ENCODE results near the gene TMEM178B. TPM values are rescaled to one million over a fixed set of nuclear protein-coding genes. Genes with fewer than 3 reads are reported as not detected.

TMEM178B gene
- not detected in 2 replicates for total RNA-seq (2011; cell fraction: chromatin; rRNA removed; ENCODE audit: low replicate concordance)
- total RNA-seq (2011; cell fraction: nucleolus; rRNA removed) = not detected in 2 replicates
- not detected in 2 replicates for total RNA-seq (2011; cell fraction: nucleoplasm; rRNA removed)
- total RNA-seq (2014; rRNA removed) (not detected in 2 replicates), total RNA-seq (2014; rRNA removed; fragmentation: Illumina TruSeq; extraction: Trizol) (under 0.01 TPM in 1 of 2 replicates, not detected in the other), total RNA-seq (2015; rRNA removed; fragmentation: Illumina TruSeq; extraction: Trizol) (0.04 TPM in 1 of 2 replicates, not detected in the other), total RNA-seq (2021) (0.02 TPM in 1 of 2 replicates, not detected in the other), polyA plus RNA-seq (2011; rRNA removed) (0.01 and 0.03 TPM in 2 replicates), polyA plus RNA-seq (2014; fragmentation: Illumina TruSeq; extraction: Trizol) (0.03 TPM in 1 of 2 replicates, not detected in the other), polyA plus RNA-seq (2014; fragmentation: Nextera tagmentation; extraction: Ambion mirVana) (not detected), polyA plus RNA-seq (2014; rRNA removed) (0.01 and 0.03 TPM in 2 replicates), polyA minus RNA-seq (2011; rRNA and poly(A)+ RNA removed) (0.04 and 0.06 TPM in 2 replicates), Bru-seq, nascent RNA (percentile 15 among the genes with signal in this experiment), BruChase-seq, experiment 1, labeled RNA remaining after a 2-hour chase (percentile 16 among the genes with signal in this experiment), BruChase-seq, experiment 2, labeled RNA remaining after a 6-hour chase (percentile 16 among the genes with signal in this experiment)
- 0.01 TPM in 2 replicates for polyA plus RNA-seq (2011; cell fraction: cytosol; rRNA removed)
- polyA plus RNA-seq (2011; cell fraction: nucleus; rRNA removed) = 0.01 and 0.04 TPM in 2 replicates
- 0.01 and 0.06 TPM in 2 replicates for polyA plus RNA-seq (2012)
- polyA minus RNA-seq (2011; cell fraction: cytosol; rRNA and poly(A)+ RNA removed) = not detected in 2 replicates
- under 0.01 and 0.11 TPM in 2 replicates for polyA minus RNA-seq (2011; cell fraction: nucleus; rRNA and poly(A)+ RNA removed)
- long read RNA-seq, experiment 1 = 0 reads
- long read RNA-seq, experiment 2 = 0 reads
- long read RNA-seq, experiment 3 = 0 reads

DNA sequence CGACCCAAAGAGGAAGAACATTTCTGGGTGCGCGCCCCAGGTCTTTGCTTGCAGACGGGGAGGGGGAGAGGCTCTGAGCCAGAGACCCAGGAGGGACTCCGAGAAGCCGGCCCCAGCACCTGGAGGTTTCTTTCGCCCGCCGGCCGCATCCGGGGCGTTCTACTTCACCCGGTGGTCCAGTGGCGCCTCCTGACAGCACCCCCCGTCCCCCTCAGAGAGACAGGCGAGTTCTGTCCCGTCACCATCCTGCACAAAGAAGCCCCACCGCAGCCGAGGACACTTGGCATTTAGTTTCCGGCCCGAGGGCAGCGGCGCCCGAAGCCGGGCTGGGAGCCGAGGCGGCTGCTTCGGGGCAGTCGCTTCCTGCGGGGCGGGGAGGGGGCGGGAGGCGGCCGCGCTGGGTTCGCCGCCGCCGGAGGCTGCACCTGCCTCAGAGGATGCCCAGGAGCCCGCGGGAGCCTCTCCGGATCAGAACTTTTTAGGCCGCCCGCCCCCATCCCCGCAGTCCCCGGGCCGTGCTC lies at the start of gene TMEM178B:
Gene TMEM178B (plus strand): TSS at position 424 of the 521 bp plus-strand sequence.
- no peak within 1 kb of the TSS for H3K4me2 ChIP-seq (ENCODE audit: insufficient read depth, low read length)
- ChIA-PET CTCF (ENCODE audit: low intra/inter-chr PET ratio) (no interaction called here), POLR2A (no interaction called here)
- H3K36me3 ChIP-seq (ENCODE audit: control insufficient read depth, insufficient read depth, low read length) = no peaks in the 10 kb centered on the region
- no TSS peak for BruUV-seq (replicated peaks)
- ATAC-seq (no peak), DNase-seq (ENCODE audit: extremely low read depth in 1 of 4, low spot score in 3 of 4) (no peak), FAIRE-seq (no peak)
- H2AFZ ChIP-seq (ENCODE audit: low read depth, low read length) = no peak within 1 kb of the TSS
- intact Hi-C loops (cut with micrococcal nuclease) = loop anchor here (5.0 to 10.0 kb wide), 2 partner anchors 459 to 581 kb away; no protein-coding TSS in a partner anchor
- H3K9me3 ChIP-seq (replicated peaks; ENCODE audit: control insufficient read depth, insufficient read depth, low read depth, low read length) = no peaks in the 10 kb centered on the region
- H3K9ac ChIP-seq (ENCODE audit: insufficient read depth in 1 of 2, low read depth in 2 of 2, low read length in 2 of 2) = no peak within 1 kb of the TSS
- TF ChIP-seq SMC3 (conservative IDR thresholded peaks at IDR 0.05; ENCODE audit: insufficient read depth, low read depth, low read length) (no peak), CREB1 (IDR thresholded peaks at IDR 0.05) (no peak), CREB1 (CRISPR knock-in tag; IDR thresholded peaks at IDR 0.05) (no peak), ZNF57 (CRISPR knock-in tag; IDR thresholded peaks at IDR 0.05) (no peak), RFX5 (IDR thresholded peaks at IDR 0.05; ENCODE audit: low read depth, low read length) (no peak), ASH1L (IDR thresholded peaks at IDR 0.05; ENCODE audit: borderline replicate concordance, low read depth, partially characterized antibody) (no peak), PTTG1 (tag; IDR thresholded peaks at IDR 0.05; ENCODE audit: low read depth) (no peak), THAP7 (CRISPR knock-in tag; IDR thresholded peaks at IDR 0.05) (no peak), KLF13 (tag; IDR thresholded peaks at IDR 0.05; ENCODE audit: borderline replicate concordance, low read depth) (no peak), NEUROD1 (IDR thresholded peaks at IDR 0.05; ENCODE audit: borderline replicate concordance, low read depth, low read length, partially characterized antibody) (no peak), NCOA1 (IDR thresholded peaks at IDR 0.05; ENCODE audit: low read depth) (no peak)
- TF ChIP-seq, protein P1, sequence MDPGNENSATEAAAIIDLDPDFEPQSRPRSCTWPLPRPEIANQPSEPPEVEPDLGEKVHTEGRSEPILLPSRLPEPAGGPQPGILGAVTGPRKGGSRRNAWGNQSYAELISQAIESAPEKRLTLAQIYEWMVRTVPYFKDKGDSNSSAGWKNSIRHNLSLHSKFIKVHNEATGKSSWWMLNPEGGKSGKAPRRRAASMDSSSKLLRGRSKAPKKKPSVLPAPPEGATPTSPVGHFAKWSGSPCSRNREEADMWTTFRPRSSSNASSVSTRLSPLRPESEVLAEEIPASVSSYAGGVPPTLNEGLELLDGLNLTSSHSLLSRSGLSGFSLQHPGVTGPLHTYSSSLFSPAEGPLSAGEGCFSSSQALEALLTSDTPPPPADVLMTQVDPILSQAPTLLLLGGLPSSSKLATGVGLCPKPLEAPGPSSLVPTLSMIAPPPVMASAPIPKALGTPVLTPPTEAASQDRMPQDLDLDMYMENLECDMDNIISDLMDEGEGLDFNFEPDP (CRISPR knock-in tag; IDR thresholded peaks at IDR 0.05) = no peak
- H3K79me2 ChIP-seq (ENCODE audit: control insufficient read depth, insufficient read depth, low read length) = no peaks in the 10 kb centered on the region
- no peaks in the 10 kb centered on the region; the same call in 1 of the 2 replicates for H4K20me1 ChIP-seq (replicated peaks; ENCODE audit: control insufficient read depth, insufficient read depth, low read length)
- WGBS (ENCODE audit: insufficient coverage, low coverage, missing lambda C conversion rate) = 5% methylated on average over 27 of the region's 47 CpGs
- H3K9me1 ChIP-seq (ENCODE audit: control insufficient read depth, insufficient read depth, low read length) = no peaks in the 10 kb centered on the region
- in situ Hi-C loops (cut with MboI) = no loop called here
- peaks cover 52 to 60% of the 10 kb centered on the region in 2 experiments for H3K27me3 ChIP-seq (ENCODE audit: control insufficient read depth in 2 of 2, insufficient read depth in 2 of 2, low read length in 2 of 2)
- peaks cover 0 to 31% of the 10 kb centered on the region in 2 experiments; a peak in 2 of 5 replicates for H3K4me1 ChIP-seq (replicated peaks in 1 of 2; ENCODE audit: control insufficient read depth in 2 of 2, insufficient read depth in 2 of 2, low read length in 2 of 2)
- H3K4me3 ChIP-seq = no peak within 1 kb of the TSS
- no peak within 1 kb of the TSS for H3K27ac ChIP-seq (ENCODE audit: extremely low read depth, low read depth, low read length)
